Keratinocyte (primary cell): ENCODE data around the gene CPHXL2. TPM values are rescaled to one million over a fixed set of nuclear protein-coding genes. Genes with fewer than 3 reads are reported as not detected.

Source experiments
- DNase-seq: peaks from one replicate; pipeline ENCODE4 v3.0.0-alpha.2; 2011; ENCODE audit warnings: low read depth, missing footprints, low spot score
- FAIRE-seq: peaks from 2 replicates; lab custom pipeline; 2011; peaks lifted over from hg19 to GRCh38; lab: Jason Lieb, UNC
- H2AFZ ChIP-seq: 2 replicates; pipeline ENCODE4 v1.6.0; 2012; ENCODE audit warnings: low read length, control low read depth, inconsistent platforms; ENCODE audit not compliant: control insufficient read depth
- H3K27ac ChIP-seq: 2 replicates; pipeline ENCODE4 v1.5.1; 2011; ENCODE audit warnings: low read length; ENCODE audit not compliant: control insufficient read depth, insufficient read depth
- H3K27me3 ChIP-seq: 3 replicates; pipeline ENCODE4 v1.6.0; 2011; ENCODE audit warnings: low read length; ENCODE audit not compliant: control insufficient read depth, insufficient read depth; ENCODE audit errors: extremely low read depth
- H3K36me3 ChIP-seq, 2 experiments: 2 replicates in 1 of 2; 3 replicates in 1 of 2; pipeline ENCODE4 v1.5.1; 2011; ENCODE audit warnings: low read length in 2 of 2, mild to moderate bottlenecking in 1 of 2; ENCODE audit not compliant: control insufficient read depth in 2 of 2, insufficient read depth in 2 of 2; ENCODE audit errors: extremely low read depth in 1 of 2
- H3K4me1 ChIP-seq: 3 replicates; pipeline ENCODE4 v1.5.1; 2011; ENCODE audit warnings: low read length; ENCODE audit not compliant: control insufficient read depth, insufficient read depth; ENCODE audit errors: extremely low read depth
- H3K4me2 ChIP-seq: 3 replicates; pipeline ENCODE4 v1.6.0; 2011; ENCODE audit warnings: low read depth, low read length; ENCODE audit not compliant: control insufficient read depth, insufficient read depth; ENCODE audit errors: extremely low read depth
- H3K4me3 ChIP-seq, 3 experiments: fragments of 200-600 bp in 1 of 3; sonication (generic) in 1 of 3; 2 replicates in 2 of 3; 3 replicates in 1 of 3; pipeline ENCODE4 v1.5.1; 2011 to 2016; ENCODE audit warnings: low read length in 3 of 3, mild to moderate bottlenecking in 3 of 3, control low read depth in 2 of 3, inconsistent platforms in 1 of 3, low read depth in 1 of 3, mixed read lengths in 1 of 3, mixed run types in 1 of 3, moderate library complexity in 1 of 3; ENCODE audit not compliant: control insufficient read depth in 2 of 3, insufficient read depth in 2 of 3; ENCODE audit errors: extremely low read depth in 1 of 3
- H3K79me2 ChIP-seq: 2 replicates; pipeline ENCODE4 v1.6.0; 2012; ENCODE audit warnings: low read length; ENCODE audit not compliant: control insufficient read depth, insufficient read depth
- H3K9ac ChIP-seq: 3 replicates; pipeline ENCODE4 v1.6.0; 2011; ENCODE audit warnings: low read length; ENCODE audit not compliant: control insufficient read depth, insufficient read depth; ENCODE audit errors: extremely low read depth
- H3K9me1 ChIP-seq: 3 replicates; pipeline ENCODE4 v1.6.0; 2011; ENCODE audit warnings: low read length; ENCODE audit not compliant: control insufficient read depth, insufficient read depth; ENCODE audit errors: extremely low read depth
- H3K9me3 ChIP-seq: 2 replicates; pipeline ENCODE4 v1.5.1; 2012; ENCODE audit warnings: low read depth, low read length; ENCODE audit not compliant: control insufficient read depth
- H4K20me1 ChIP-seq: 3 replicates; pipeline ENCODE4 v1.6.0; 2011; ENCODE audit warnings: low read length; ENCODE audit not compliant: control insufficient read depth, insufficient read depth; ENCODE audit errors: extremely low read depth
- CTCF ChIP-seq, 3 experiments: IDR thresholded peaks in 1 of 3; conservative IDR thresholded peaks in 1 of 3; optimal IDR thresholded peaks in 1 of 3; 2 replicates in 2 of 3; 3 replicates in 1 of 3; pipeline versions ENCODE3 to v1.5.1; 2011; ENCODE audit warnings: low read length in 3 of 3, mild to moderate bottlenecking in 3 of 3, moderate library complexity in 2 of 3, control low read depth in 1 of 3, inconsistent platforms in 1 of 3; ENCODE audit not compliant: insufficient read depth in 2 of 3; ENCODE audit errors: extremely low read depth in 1 of 3
- EZH2 ChIP-seq: IDR thresholded peaks from one replicate; pipeline ENCODE4 v1.6.1; 2012; ENCODE audit warnings: inconsistent platforms, mild to moderate bottlenecking, low read length, moderate library complexity
- dilution Hi-C: fragments of 300-500 bp; cut with MboI; formaldehyde crosslinking; loops from one replicate; pipeline ENCODE4 v1.7.0; 2020; ENCODE audit warnings: low sequenced_read_pairs; ENCODE audit not compliant: extremely low pct_ligation_motif_present
- polyA plus RNA-seq, 5 experiments: library from polyadenylated mRNA; depleted of rRNA in 3 of 5; stranded (reverse) in 3 of 5; stranded (forward) in 1 of 5; unstranded in 1 of 5; fragments of >200 nt; gene quantifications; 1 replicate in 1 of 5; 2 replicates in 3 of 5; 3 replicates in 1 of 5; pipeline versions ENCODE4 v1.2.1 to v1.2.3, GENCODE V29; 2011 to 2012; ENCODE audit warnings: missing spikeins in 2 of 5, low read depth in 1 of 5, low replicate concordance in 1 of 5

Gene CPHXL2
- polyA plus RNA-seq, 1 donor (not counting 4 experiments of a cell fraction or from before 2014, with no cell fraction given) = not detected

- no peak for FAIRE-seq
- H3K4me1 ChIP-seq = no peaks in the 10 kb centered on the region
- H3K27ac ChIP-seq = no peak overlapping the region
- no peak for DNase-seq
- no peak overlapping the region for H3K4me2 ChIP-seq
- no peaks in the 10 kb centered on the region for H3K27me3 ChIP-seq
- H2AFZ ChIP-seq = no peak overlapping the region
- no peaks in the 10 kb centered on the region for H4K20me1 ChIP-seq
- TF ChIP-seq EZH2 (no peak), CTCF (optimal IDR thresholded peaks at IDR 0.05 in 1 of 3, IDR thresholded peaks at IDR 0.05 in 1 of 3, conservative IDR thresholded peaks at IDR 0.05 in 1 of 3; ENCODE audit: extremely low read depth in 1 of 3, insufficient read depth in 2 of 3, low read length in 3 of 3) (no peak)
- no peaks in the 10 kb centered on the region for H3K9me1 ChIP-seq
- dilution Hi-C loops = no loop called here
- peaks cover 1% of the 10 kb centered on the region for H3K9me3 ChIP-seq
- H3K9ac ChIP-seq = no peak overlapping the region
- H3K79me2 ChIP-seq = no peaks in the 10 kb centered on the region
- no peak overlapping the region for H3K4me3 ChIP-seq
- H3K36me3 ChIP-seq = no peaks in the 10 kb centered on the region
Measured at GRCh38 chr16:75679366-75679765, 2.6 kb upstream of the CPHXL2 start.

- TF ChIP-seq CTCF (optimal IDR thresholded peaks at IDR 0.05 in 1 of 3, IDR thresholded peaks at IDR 0.05 in 1 of 3, conservative IDR thresholded peaks at IDR 0.05 in 1 of 3; ENCODE audit: extremely low read depth in 1 of 3, insufficient read depth in 2 of 3, low read length in 3 of 3) (no peak), EZH2 (no peak)
- dilution Hi-C loops = no loop called here
Measured at GRCh38 chr16:75667503-75667902, 9.3 kb downstream of the CPHXL2 start.

More at GRCh38 chr16:75667503-75667902, 9.3 kb downstream of the CPHXL2 start:
- Histone ChIP-seq H3K9me3 (no peaks in the 10 kb centered on the region), H3K79me2 (no peaks in the 10 kb centered on the region), H3K4me1 (no peaks in the 10 kb centered on the region), H3K36me3 (no peaks in the 10 kb centered on the region), H3K27ac (no peak overlapping the region), H4K20me1 (no peaks in the 10 kb centered on the region), H2AFZ (no peak overlapping the region), H3K4me2 (no peak overlapping the region), H3K4me3 (no peak overlapping the region), H3K9me1 (no peaks in the 10 kb centered on the region), H3K27me3 (no peaks in the 10 kb centered on the region), H3K9ac (no peak overlapping the region)
- FAIRE-seq (no peak), DNase-seq (no peak)
